Ovary (tissue), 9 donors: ENCODE data around the gene PFDN1. TPM values are rescaled to one million over a fixed set of nuclear protein-coding genes. Genes with fewer than 3 reads are reported as not detected.

ENCODE experiments used
- DNase-seq, 5 donors: peaks; one replicate each; pipeline ENCODE4 v3.0.0-alpha.2; 2019 to 2020
- H3K27ac ChIP-seq, 2 donors: fragments of 200-600 bp; one replicate each; pipeline versions ENCODE4 v1.5.1 to v1.8.0; 2019 to 2022
- H3K27me3 ChIP-seq: fragments of 200-600 bp; one replicate; pipeline ENCODE4 v1.8.0; 2022
- H3K36me3 ChIP-seq: fragments of 200-600 bp; sonication (generic); one replicate; pipeline ENCODE4 v1.5.1; 2019
- H3K4me1 ChIP-seq: one replicate; pipeline ENCODE4 v1.8.1; 2013; ENCODE audit warnings: mild to moderate bottlenecking, moderate library complexity; ENCODE audit not compliant: insufficient read depth
- H3K4me3 ChIP-seq: fragments of 200-600 bp; sonication (generic); one replicate; pipeline ENCODE4 v1.5.1; 2017
- H3K9me3 ChIP-seq, 2 donors: fragments of 200-600 bp in 1 of 2; sonication (generic) in 1 of 2; one replicate each; pipeline versions ENCODE4 v1.5.1 to v1.8.1; 2013 to 2019; ENCODE audit warnings: mild to moderate bottlenecking in 1 of 2, moderate library complexity in 1 of 2
- EP300 ChIP-seq: sonication (generic); formaldehyde crosslinking; IDR thresholded peaks from one replicate; pipeline ENCODE4 v1.6.1; 2017; ENCODE audit warnings: antibody characterized with exemption
- POLR2A ChIP-seq: fragments of 450-650 bp; IDR thresholded peaks from one replicate; pipeline ENCODE4 v1.6.1; 2017; ENCODE audit warnings: antibody characterized with exemption, mild to moderate bottlenecking, moderate library complexity
- WGBS, 3 donors: extraction: QIAGEN DNeasy Blood & Tissue Kit in 1 of 3; methylation state at CpG; one replicate each; pipeline versions ENCODE4 v1.1.5 to v1.1.7; 2013 to 2017; 5-methylcytosine and 5-hydroxymethylcytosine counted together
- intact Hi-C, 4 donors: fragments of 100-400 bp; cut with DNase I; formaldehyde crosslinking; loops; one replicate each; pipeline versions ENCODE4 v1.11.0 to v1.15.1; 2022 to 2023
- polyA plus RNA-seq, 2 donors: library from polyadenylated mRNA; stranded (reverse); fragments of 200-250 nt in 1 of 2; fragments of 350-450 nt in 1 of 2; fragmentation: Illumina TruSeq in 1 of 2; extraction: RNeasy Lipid Tissue Mini Kit (QIAGEN cat#74804) in 1 of 2; gene quantifications; one replicate each; pipeline ENCODE4 v1.2.3, GENCODE V29; 2013 to 2014
- total RNA-seq, 7 donors: library from RNA; depleted of rRNA in 2 of 7; stranded (reverse); fragments of >200 nt in 2 of 7; fragmentation: NEBNext Ultra II Directional in 3 of 7; extraction: Animal tissue kit (Norgen Biotek cat#: 25700) in 3 of 7; gene quantifications; one replicate each; pipeline versions ENCODE4 v1.1.0 to v1.2.4, GENCODE V29; 2016 to 2023
- TF ChIP-seq, protein P1 (sequence below), 3 donors: fragments of 450-650 bp in 2 of 3; fragments of 200-600 bp in 1 of 3; IDR thresholded peaks; one replicate each; pipeline versions ENCODE4 v1.5.1 to v1.8.0; 2016 to 2022; ENCODE audit warnings: antibody characterized with exemption in 3 of 3, mild to moderate bottlenecking in 1 of 3
- donor health status: DM: no; HTN: no; CAD: no; lungs with moderate emphysema.
- donor health status: DM: no; HTN: no; CAD: no.
- donor health status: Bipolar disorder and iron deficiency.
- donor health status: DM: yes; HTN: yes; CAD: no.
- donor health status: DM: no; HTN: no; CAD: no.
- donor health status: DM: yes; HTN: yes; CAD: no.

PFDN1 gene
- total and polyA plus RNA-seq, 9 donors, result 27.4 to 113 (median 35.3) TPM

DNA sequence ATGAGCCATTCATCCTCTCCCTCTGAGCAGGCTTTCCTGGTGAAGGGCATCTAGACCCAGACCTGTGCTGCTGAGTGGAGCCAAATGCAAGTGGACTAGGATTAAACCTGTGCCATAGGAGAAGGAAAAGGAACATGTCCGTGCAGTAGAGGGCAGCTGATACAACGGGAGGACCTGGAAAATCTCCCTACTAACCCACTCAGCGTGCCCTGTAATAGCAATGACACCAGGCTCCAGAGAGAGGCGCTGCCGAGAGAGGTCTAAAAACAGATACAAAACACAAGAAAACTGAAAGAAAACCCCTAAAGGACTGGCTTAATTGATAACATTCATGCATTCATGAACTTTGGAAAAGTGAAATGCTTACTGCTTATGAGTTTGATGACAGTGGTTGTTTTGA is 60.8 kb downstream of the PFDN1 start:
- H3K4me3 ChIP-seq, result no peak overlapping the region
- WGBS, 3 donors, result 75 to 85% (median 82%) methylated on average over 5 of the region's 5 CpGs
- TF ChIP-seq, protein P1, sequence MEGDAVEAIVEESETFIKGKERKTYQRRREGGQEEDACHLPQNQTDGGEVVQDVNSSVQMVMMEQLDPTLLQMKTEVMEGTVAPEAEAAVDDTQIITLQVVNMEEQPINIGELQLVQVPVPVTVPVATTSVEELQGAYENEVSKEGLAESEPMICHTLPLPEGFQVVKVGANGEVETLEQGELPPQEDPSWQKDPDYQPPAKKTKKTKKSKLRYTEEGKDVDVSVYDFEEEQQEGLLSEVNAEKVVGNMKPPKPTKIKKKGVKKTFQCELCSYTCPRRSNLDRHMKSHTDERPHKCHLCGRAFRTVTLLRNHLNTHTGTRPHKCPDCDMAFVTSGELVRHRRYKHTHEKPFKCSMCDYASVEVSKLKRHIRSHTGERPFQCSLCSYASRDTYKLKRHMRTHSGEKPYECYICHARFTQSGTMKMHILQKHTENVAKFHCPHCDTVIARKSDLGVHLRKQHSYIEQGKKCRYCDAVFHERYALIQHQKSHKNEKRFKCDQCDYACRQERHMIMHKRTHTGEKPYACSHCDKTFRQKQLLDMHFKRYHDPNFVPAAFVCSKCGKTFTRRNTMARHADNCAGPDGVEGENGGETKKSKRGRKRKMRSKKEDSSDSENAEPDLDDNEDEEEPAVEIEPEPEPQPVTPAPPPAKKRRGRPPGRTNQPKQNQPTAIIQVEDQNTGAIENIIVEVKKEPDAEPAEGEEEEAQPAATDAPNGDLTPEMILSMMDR (IDR thresholded peaks at IDR 0.05), result no peak
- TF ChIP-seq POLR2A (no peak), EP300 (no peak)
- DNase-seq, result no peak
- H3K9me3 ChIP-seq, result no peaks in the 10 kb centered on the region
- intact Hi-C loops, result loop anchor here in 3 of 4 donors (5.0 kb wide), 2 partner anchors 105 to 110 kb away; partner anchors contain the start of gene HBEGF (in 2 of the 3)
- H3K27me3 ChIP-seq, result no peaks in the 10 kb centered on the region
- no peaks in the 10 kb centered on the region for H3K36me3 ChIP-seq
- peaks cover 17% of the 10 kb centered on the region for H3K4me1 ChIP-seq
- no peak overlapping the region for H3K27ac ChIP-seq

DNA sequence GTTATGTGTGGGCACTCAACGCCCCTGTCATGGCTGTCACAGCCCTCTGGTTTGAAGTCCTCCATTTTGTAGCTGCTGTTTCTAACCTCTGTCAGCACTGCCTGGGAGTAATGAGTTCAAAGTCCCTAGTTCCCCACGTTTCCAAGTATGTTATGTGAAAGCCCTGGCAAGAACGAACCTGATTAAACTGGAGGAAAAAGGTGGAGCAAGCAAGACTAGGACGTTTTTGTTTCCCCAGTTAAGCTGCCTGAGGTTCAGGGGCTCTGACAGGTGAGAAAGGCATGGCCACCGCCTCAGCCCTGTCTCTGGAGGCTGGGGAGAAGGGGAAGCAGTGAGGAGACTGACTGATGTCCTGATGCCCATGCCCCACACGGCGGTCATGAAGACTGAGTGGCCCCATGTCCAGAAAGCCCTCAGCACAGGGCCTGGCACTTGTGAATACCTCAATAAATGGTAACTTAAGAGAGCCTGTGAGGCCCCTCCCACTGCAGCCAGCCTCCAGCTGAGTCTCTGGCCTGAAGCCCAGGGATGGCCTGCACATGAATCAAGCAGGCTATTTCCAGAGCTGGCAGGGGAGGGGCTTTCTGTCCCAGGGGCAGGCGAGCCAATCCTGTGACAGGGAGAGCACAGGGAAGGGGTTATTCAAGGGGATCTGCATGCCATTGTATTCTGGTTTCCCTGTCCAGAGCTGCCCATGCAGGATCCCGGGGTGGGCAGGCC is 61.8 kb downstream of the PFDN1 start:
- Histone ChIP-seq H3K9me3 (no peaks in the 10 kb centered on the region), H3K27ac (no peak overlapping the region), H3K4me3 (no peak overlapping the region), H3K27me3 (no peaks in the 10 kb centered on the region), H3K4me1 (peaks cover 14% of the 10 kb centered on the region), H3K36me3 (no peaks in the 10 kb centered on the region)
- intact Hi-C loops, result loop anchor here in 3 of 4 donors (5.0 kb wide), 2 partner anchors 106 to 111 kb away; partner anchors contain the start of gene HBEGF (in 2 of the 3)
- TF ChIP-seq EP300 (no peak), POLR2A (no peak)
- TF ChIP-seq, protein P1 (IDR thresholded peaks at IDR 0.05), result no peak
- 28 to 43% (median 29%) methylated on average over 9 of the region's 9 CpGs for WGBS, 3 donors
- peak; percentile 85 to 89 (median 88) for DNase-seq

DNA sequence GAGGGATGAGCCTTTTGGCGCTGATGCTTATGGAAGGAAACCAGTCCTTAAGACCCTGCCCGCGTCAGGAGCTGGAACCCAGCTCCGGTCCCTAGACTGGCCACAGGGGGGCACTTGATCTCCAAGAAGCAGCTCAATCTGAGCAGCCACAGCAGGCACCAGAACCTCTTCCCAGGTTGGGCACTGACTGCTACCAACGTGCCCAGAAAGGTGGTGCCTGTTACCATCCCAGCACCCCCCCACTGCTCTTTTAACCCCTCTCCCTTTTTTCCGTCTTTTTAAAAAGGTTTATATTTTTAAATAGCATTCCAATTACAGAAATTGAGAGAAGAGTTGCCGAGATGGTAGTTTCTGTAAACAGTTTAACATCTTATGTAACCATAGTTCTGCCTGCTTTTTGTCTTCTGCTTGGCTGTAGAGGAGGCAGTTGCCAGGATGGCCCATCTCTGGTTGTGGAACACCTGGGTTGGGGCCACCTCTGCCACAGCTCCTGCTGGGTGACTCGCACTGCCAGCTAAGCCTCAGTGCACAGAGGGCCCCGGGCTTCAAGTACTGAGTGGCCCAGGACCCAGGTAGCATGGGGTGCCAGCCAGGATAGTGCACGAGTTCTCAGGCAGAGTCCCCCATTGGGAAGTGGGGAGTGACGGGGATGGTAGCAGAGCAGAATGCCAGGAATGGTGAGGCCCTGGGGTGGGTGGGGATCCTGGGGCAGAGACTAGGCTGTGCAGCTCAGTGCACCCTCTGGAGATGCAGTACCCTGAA is 62.8 kb downstream of the PFDN1 start:
- intact Hi-C loops, result loop anchor here in 3 of 4 donors (5.0 kb wide), 2 partner anchors 107 to 112 kb away; partner anchors contain the start of gene HBEGF (in 2 of the 3)
- no peak overlapping the region for H3K27ac ChIP-seq
- peak; percentile 50 to 66 (median 63) for DNase-seq
- H3K27me3 ChIP-seq, result no peaks in the 10 kb centered on the region
- H3K36me3 ChIP-seq, result no peaks in the 10 kb centered on the region
- H3K4me3 ChIP-seq, result no peak overlapping the region
- peaks cover 14% of the 10 kb centered on the region for H3K4me1 ChIP-seq
- WGBS, 3 donors, result 31 to 37% (median 32%) methylated on average over 11 of the region's 11 CpGs
- no peaks in the 10 kb centered on the region for H3K9me3 ChIP-seq
- TF ChIP-seq POLR2A, result no peak
- TF ChIP-seq, protein P1 (IDR thresholded peaks at IDR 0.05), result peak; percentile 29 to 56 (median 51)

DNA sequence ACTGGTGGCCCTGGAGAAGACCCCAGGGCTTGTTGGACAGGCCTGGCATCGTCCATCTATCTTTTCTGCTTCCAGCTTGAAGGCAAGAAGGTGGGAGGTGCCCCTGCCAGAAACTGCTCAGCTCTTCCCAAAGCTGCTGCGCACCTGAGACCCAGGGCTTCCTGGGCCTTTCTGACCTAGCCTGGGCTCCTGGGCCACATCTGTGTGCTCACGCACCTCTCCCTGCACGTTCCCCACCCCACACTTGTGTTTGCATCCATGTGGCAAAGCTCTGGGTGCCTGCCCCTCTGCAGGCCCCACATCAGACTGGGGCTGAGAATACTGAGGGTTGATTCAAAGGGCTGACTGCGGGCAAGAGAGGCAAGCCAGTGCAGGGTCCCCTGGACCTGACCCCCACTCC is 63.4 kb downstream of the PFDN1 start:
- 95 to 97% (median 96%) methylated on average over 5 of the region's 5 CpGs for WGBS, 3 donors
- Histone ChIP-seq H3K4me1 (peaks cover 14% of the 10 kb centered on the region), H3K9me3 (no peaks in the 10 kb centered on the region), H3K4me3 (no peak overlapping the region), H3K36me3 (no peaks in the 10 kb centered on the region), H3K27me3 (no peaks in the 10 kb centered on the region), H3K27ac (no peak overlapping the region)
- intact Hi-C loops, result no loop called here
- no peak for DNase-seq
- TF ChIP-seq POLR2A (no peak), EP300 (no peak)
- TF ChIP-seq, protein P1 (IDR thresholded peaks at IDR 0.05), result no peak
